Lower leg skin (tissue), 4 donors: ENCODE measurements around the gene LRTM2. TPM values are rescaled to one million over a fixed set of nuclear protein-coding genes. Genes with fewer than 3 reads are reported as not detected.

ENCODE experiments used
- DNase-seq, 2 donors: peaks; one replicate each; pipeline ENCODE4 v3.0.0-alpha.2; 2019; ENCODE audit warnings: low spot score in 2 of 2
- H3K4me3 ChIP-seq: fragments of 200-600 bp; sonication (generic); 2 replicates; pipeline ENCODE4 v1.5.1; 2017; ENCODE audit warnings: mild to moderate bottlenecking, low read depth; ENCODE audit not compliant: poor library complexity, severe bottlenecking
- CTCF ChIP-seq, 3 donors: fragments of 450-650 bp; IDR thresholded peaks; one replicate each; pipeline ENCODE4 v1.5.1; 2016; ENCODE audit warnings: antibody characterized with exemption in 3 of 3, mild to moderate bottlenecking in 3 of 3, moderate library complexity in 2 of 3
- POLR2A ChIP-seq, 2 donors: fragments of 450-650 bp; IDR thresholded peaks; one replicate each; pipeline ENCODE4 v1.6.1; 2016 to 2017; ENCODE audit warnings: antibody characterized with exemption in 2 of 2, mild to moderate bottlenecking in 1 of 2, moderate library complexity in 1 of 2
- WGBS, 2 donors: methylation state at CpG; one replicate each; pipeline ENCODE4 v1.1.5; 2018; 5-methylcytosine and 5-hydroxymethylcytosine counted together
- intact Hi-C: fragments of 100-400 bp; cut with DNase I; formaldehyde crosslinking; loops from one replicate; pipeline ENCODE4 v1.15.0; 2023; ENCODE audit warnings: low total_unique reads
- total RNA-seq, 4 donors: library from RNA; depleted of rRNA; stranded (reverse); fragments of >200 nt; gene quantifications; one replicate each; pipeline ENCODE4 v1.1.0, GENCODE V29; 2016

Gene LRTM2
- total RNA-seq, 4 donors from 2014 or later, result not detected

GRCh38 chr12:1830981-1831963, 10.9 kb downstream of the LRTM2 start:
- H3K4me3 ChIP-seq, result no peak overlapping the region
- TF ChIP-seq CTCF (IDR thresholded peaks at IDR 0.05) (no peak), POLR2A (IDR thresholded peaks at IDR 0.05) (no peak)
- intact Hi-C loops, result loop anchor here (5.0 kb wide), 1 partner anchor 981 kb away; the partner anchor contains the start of gene ITFG2
- DNase-seq, result no peak
- 10 to 11% methylated on average over 28 to 31 of the region's 34 CpGs for WGBS, 2 donors

- no peak overlapping the region for H3K4me3 ChIP-seq
- intact Hi-C loops, result loop anchor here (5.0 kb wide), 1 partner anchor 979 kb away; the partner anchor contains the start of gene ITFG2
- WGBS, 2 donors, result 71 to 76% methylated on average over 17 of the region's 17 CpGs
- TF ChIP-seq POLR2A (IDR thresholded peaks at IDR 0.05) (no peak), CTCF (IDR thresholded peaks at IDR 0.05) (no peak)
- DNase-seq, result no peak
Measured at GRCh38 chr12:1832801-1833595, 12.6 kb downstream of the LRTM2 start.

GRCh38 chr12:1833596-1834028, 13.2 kb downstream of the LRTM2 start:
- no peak for TF ChIP-seq CTCF (IDR thresholded peaks at IDR 0.05)
- TF ChIP-seq POLR2A (IDR thresholded peaks at IDR 0.05), result no peak
- no peak overlapping the region for H3K4me3 ChIP-seq
- WGBS, 2 donors, result 83 to 87% methylated on average over 10 of the region's 10 CpGs
- intact Hi-C loops, result loop anchor here (5.0 kb wide), 1 partner anchor 979 kb away; the partner anchor contains the start of gene ITFG2
- DNase-seq, result no peak

- no peak for TF ChIP-seq POLR2A (IDR thresholded peaks at IDR 0.05)
- TF ChIP-seq CTCF (IDR thresholded peaks at IDR 0.05), result no peak
- no peak for DNase-seq
- WGBS, 2 donors, result 81 to 86% methylated on average over 21 to 34 of the region's 34 CpGs
- intact Hi-C loops, result loop anchor here (5.0 kb wide), 1 partner anchor 978 kb away; the partner anchor contains the start of gene ITFG2
- H3K4me3 ChIP-seq, result no peak overlapping the region
Measured at GRCh38 chr12:1834186-1834925, 14.0 kb downstream of the LRTM2 start.
